Measurements from ENCODE around the gene ADRB1. TPM values are rescaled to one million over a fixed set of nuclear protein-coding genes. Genes with fewer than 3 reads are reported as not detected.

The ADRB1 gene
- total RNA-seq, 1 donor from 2014 or later: not detected

DNA sequence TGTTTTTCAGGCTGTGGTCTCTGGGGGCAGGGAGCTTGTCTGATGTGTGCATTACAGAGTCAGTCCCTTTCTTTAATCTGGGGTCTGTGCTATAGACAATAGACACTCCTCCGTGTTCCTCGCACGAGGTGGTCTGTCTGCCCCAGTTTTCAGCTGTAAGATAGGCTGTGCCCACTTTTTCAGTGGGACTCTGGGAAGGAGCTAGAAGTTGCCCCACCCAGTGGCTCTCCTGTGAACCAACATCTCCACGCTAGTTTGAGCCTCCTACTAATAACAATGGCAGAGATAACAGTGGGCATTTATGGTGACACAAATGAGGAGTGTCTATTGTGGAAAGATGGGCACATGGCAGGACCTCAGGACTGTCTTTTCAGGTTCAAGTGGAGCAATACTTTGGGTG, 44.0 kb downstream of the ADRB1 start:
- TF ChIP-seq, protein P1, sequence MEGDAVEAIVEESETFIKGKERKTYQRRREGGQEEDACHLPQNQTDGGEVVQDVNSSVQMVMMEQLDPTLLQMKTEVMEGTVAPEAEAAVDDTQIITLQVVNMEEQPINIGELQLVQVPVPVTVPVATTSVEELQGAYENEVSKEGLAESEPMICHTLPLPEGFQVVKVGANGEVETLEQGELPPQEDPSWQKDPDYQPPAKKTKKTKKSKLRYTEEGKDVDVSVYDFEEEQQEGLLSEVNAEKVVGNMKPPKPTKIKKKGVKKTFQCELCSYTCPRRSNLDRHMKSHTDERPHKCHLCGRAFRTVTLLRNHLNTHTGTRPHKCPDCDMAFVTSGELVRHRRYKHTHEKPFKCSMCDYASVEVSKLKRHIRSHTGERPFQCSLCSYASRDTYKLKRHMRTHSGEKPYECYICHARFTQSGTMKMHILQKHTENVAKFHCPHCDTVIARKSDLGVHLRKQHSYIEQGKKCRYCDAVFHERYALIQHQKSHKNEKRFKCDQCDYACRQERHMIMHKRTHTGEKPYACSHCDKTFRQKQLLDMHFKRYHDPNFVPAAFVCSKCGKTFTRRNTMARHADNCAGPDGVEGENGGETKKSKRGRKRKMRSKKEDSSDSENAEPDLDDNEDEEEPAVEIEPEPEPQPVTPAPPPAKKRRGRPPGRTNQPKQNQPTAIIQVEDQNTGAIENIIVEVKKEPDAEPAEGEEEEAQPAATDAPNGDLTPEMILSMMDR (IDR thresholded peaks at IDR 0.05): no peak

DNA sequence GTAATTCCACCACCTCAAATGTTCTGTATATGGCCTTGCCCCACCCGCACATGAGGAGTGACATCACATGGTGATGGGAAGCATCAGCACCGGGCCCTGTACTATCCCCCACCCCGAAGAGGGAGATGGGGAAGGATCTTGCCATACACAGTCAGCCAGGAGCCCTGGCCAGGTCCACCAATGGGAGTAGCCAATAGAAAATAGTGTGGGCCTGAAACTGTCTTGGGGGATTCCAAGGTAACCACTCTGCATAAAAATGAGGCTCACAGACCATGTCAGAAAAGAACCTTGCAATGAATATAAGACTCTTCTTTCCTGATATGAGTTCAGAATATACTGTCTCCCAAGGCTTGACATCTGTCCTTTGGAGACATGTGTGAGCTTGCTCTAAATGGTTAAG, 51.1 kb downstream of the ADRB1 start:
- DNase-seq (ENCODE audit: low spot score in 2 of 2): no peak
- Histone ChIP-seq H3K27me3 (no peaks in the 10 kb centered on the region), H3K4me1 (no peaks in the 10 kb centered on the region), H3K27ac (no peak overlapping the region), H3K9me3 (no peaks in the 10 kb centered on the region), H3K36me3 (no peaks in the 10 kb centered on the region), H3K4me3 (no peak overlapping the region)
- intact Hi-C loops (cut with DNase I): no loop called here
- TF ChIP-seq, protein P1 (IDR thresholded peaks at IDR 0.05): no peak

More for the DNA sequence above, 44.0 kb downstream of the ADRB1 start:
- no peaks in the 10 kb centered on the region for H3K9me3 ChIP-seq
- no peaks in the 10 kb centered on the region for H3K36me3 ChIP-seq
- H3K4me3 ChIP-seq: no peak overlapping the region
- no peaks in the 10 kb centered on the region for H3K4me1 ChIP-seq
- H3K27ac ChIP-seq: no peak overlapping the region
- DNase-seq (ENCODE audit: low spot score in 2 of 2): no peak
- no peaks in the 10 kb centered on the region for H3K27me3 ChIP-seq
- intact Hi-C loops (cut with DNase I): no loop called here

DNA sequence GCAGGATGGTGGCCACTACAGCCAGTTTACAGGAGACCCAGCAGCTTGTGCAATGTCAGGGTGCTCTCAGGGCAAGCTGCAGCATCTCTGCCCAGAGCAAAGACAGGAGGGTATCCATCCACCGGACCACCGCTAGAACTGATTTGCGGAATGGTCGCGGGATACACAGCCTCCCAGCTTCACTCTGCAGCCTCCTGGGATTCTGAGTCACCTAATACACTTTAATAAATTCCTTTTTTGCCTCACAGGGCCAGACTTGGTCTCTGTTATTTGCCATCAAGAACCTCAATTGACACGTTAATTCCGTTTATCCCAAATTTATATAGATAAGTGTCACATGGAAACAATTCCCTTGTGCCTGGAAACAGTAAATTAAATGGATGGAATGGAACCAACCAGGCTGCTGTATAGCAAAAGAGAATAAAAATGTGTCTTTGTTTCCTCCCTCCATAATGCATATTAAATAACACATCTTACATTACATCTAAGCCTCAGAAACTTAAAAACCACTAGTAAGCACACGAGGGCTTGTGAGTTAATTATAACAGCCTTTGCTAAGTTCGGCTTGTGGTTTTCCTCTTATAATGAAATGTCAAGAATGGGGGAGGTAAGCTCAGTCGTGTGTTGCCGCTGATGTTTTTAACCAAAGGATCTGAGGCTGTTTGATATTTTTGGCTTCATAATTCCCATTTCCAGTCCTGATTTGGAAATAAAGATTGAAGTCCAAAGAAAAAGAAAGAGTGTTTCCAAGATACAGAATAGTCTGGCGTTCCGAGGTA, 52.1 kb downstream of the ADRB1 start:
- H3K4me1 ChIP-seq: peaks cover 0 to 3% of the 10 kb centered on the region in 2 donors
- H3K36me3 ChIP-seq: no peaks in the 10 kb centered on the region
- no peak overlapping the region for H3K27ac ChIP-seq
- intact Hi-C loops (cut with DNase I): no loop called here
- H3K4me3 ChIP-seq: no peak overlapping the region
- TF ChIP-seq, protein P1 (IDR thresholded peaks at IDR 0.05): no peak
- no peak for DNase-seq (ENCODE audit: low spot score in 2 of 2)
- H3K9me3 ChIP-seq: no peaks in the 10 kb centered on the region
- no peaks in the 10 kb centered on the region for H3K27me3 ChIP-seq

Other genes with a start within 250 kb of the ADRB1 start
- gene DCLRE1A, start 189.8 kb upstream of the ADRB1 start, total RNA-seq: 0.21 TPM
- 7.1 TPM for gene NHLRC2, start 189.2 kb upstream of the ADRB1 start, total RNA-seq
- 4.4 TPM for gene CCDC186, start 130.3 kb downstream of the ADRB1 start, total RNA-seq
- 0.53 TPM for gene TDRD1, start 135.5 kb downstream of the ADRB1 start, total RNA-seq
- gene VWA2, start 195.4 kb downstream of the ADRB1 start, total RNA-seq: not detected